C4-2B (cell line): ENCODE measurements around the gene CASP9.

Experiments used
- CTCF ChIP-seq: fragments of 450-650 bp; conservative IDR thresholded peaks from 2 replicates; pipeline ENCODE4 v1.5.1; 2017; ENCODE audit warnings: mild to moderate bottlenecking
- ZFX ChIP-seq: fragments of 450-650 bp; IDR thresholded peaks from 2 replicates; pipeline ENCODE4 v1.6.1; 2017

GRCh38 chr1:15469361-15469760 lies 54.7 kb downstream of the CASP9 start:
- TF ChIP-seq CTCF (no peak), ZFX (no peak)
